HG02610 (cell line): ENCODE results near the gene UNC93B1.

Source experiments
- ATAC-seq: cut with Tn5 transposase; IDR thresholded peaks from one replicate; pipeline ENCODE4 v1.9.1; 2021; ENCODE audit warnings: mild to moderate bottlenecking, moderate library complexity; ENCODE audit not compliant: unreplicated experiment

The UNC93B1 gene

GRCh38 chr11:68040101-68040956, 36.4 kb upstream of the UNC93B1 start:
- peak; percentile 42 for ATAC-seq

GRCh38 chr11:68039526-68040086, 35.7 kb upstream of the UNC93B1 start:
- ATAC-seq: no peak

GRCh38 chr11:68038718-68039525, 35.0 kb upstream of the UNC93B1 start, which contains the start of gene TCIRG1:
TSS of gene TCIRG1 (plus strand) at chr11:68039025. CDS start at chr11:68041272, 2,247 bp downstream.
- peak; percentile 45 for ATAC-seq

- ATAC-seq: no peak
Measured at GRCh38 chr11:68038226-68038717, 34.4 kb upstream of the UNC93B1 start.

GRCh38 chr11:68037411-68038225, 33.7 kb upstream of the UNC93B1 start:
- ATAC-seq: no peak

- ATAC-seq: no peak
Measured at GRCh38 chr11:68036717-68037239, 32.9 kb upstream of the UNC93B1 start.

GRCh38 chr11:68036141-68036716, 32.3 kb upstream of the UNC93B1 start:
- ATAC-seq: no peak

GRCh38 chr11:68035266-68035876, 31.5 kb upstream of the UNC93B1 start:
- no peak for ATAC-seq

- no peak for ATAC-seq
Measured at GRCh38 chr11:68033708-68034045, 29.8 kb upstream of the UNC93B1 start.

GRCh38 chr11:68032997-68033707, 29.3 kb upstream of the UNC93B1 start:
- no peak for ATAC-seq

- no peak for ATAC-seq
Measured at GRCh38 chr11:68032003-68032402, 28.1 kb upstream of the UNC93B1 start.

- no peak for ATAC-seq
Measured at GRCh38 chr11:68031144-68031464, 27.2 kb upstream of the UNC93B1 start.

- peak; percentile 91 for ATAC-seq
Measured at GRCh38 chr11:68030318-68031143, 26.6 kb upstream of the UNC93B1 start, which contains the start of gene NDUFS8. TSS of gene NDUFS8 (plus strand) at chr11:68030681. CDS start at chr11:68032152, 1,471 bp downstream.

- no peak for ATAC-seq
Measured at GRCh38 chr11:68028802-68029545, 25.1 kb upstream of the UNC93B1 start.

GRCh38 chr11:68027667-68028066, 23.8 kb upstream of the UNC93B1 start:
- ATAC-seq: no peak

- ATAC-seq: no peak
Measured at GRCh38 chr11:68026391-68027105, 22.7 kb upstream of the UNC93B1 start.

- ATAC-seq: no peak
Measured at GRCh38 chr11:68025047-68025446, 21.1 kb upstream of the UNC93B1 start.
